T47D (cell line): ENCODE measurements around the gene GALNT17.

Source experiments
- DNase-seq, 2 experiments: peaks; one replicate each; pipeline versions ENCODE4 v3.0.0 to v3.0.0-alpha.2; 2011 to 2012; ENCODE audit warnings: low read depth in 1 of 2, low spot score in 1 of 2
- JUND ChIP-seq: IDR thresholded peaks from 2 replicates; pipeline ENCODE4 v1.6.1; 2012; ENCODE audit warnings: low read depth
- in situ Hi-C: cut with HindIII; loops from 2 replicates; pipeline ENCODE4 v1.10.0; 2016; ENCODE audit warnings: low sequenced_read_pairs, low pct_unique_long_range_greater_than_20kb

Gene GALNT17

DNA sequence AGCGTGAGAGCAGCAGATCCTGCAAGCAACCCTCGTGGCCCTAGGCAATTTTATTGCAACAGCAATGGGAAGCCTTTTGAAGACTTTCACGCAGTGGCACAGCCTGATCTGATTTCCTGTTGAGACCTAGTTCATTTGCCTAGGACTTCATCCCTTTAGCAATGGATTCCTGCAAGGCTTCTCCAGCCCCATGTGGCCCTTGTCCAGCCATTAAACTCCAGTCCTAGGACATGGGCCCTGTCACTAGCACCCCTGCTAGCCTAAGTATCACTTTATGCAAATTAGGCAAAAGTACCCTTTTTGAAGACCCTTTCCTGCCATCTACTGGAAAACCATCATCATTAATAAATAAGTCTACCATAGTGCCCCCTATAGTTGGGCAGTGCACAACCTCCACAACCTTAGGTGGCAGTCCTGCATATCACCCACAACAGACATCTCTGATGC, 379.4 kb downstream of the GALNT17 start:
- DNase-seq: no peak
- TF ChIP-seq JUND: no peak
- in situ Hi-C loops: no loop called here

DNA sequence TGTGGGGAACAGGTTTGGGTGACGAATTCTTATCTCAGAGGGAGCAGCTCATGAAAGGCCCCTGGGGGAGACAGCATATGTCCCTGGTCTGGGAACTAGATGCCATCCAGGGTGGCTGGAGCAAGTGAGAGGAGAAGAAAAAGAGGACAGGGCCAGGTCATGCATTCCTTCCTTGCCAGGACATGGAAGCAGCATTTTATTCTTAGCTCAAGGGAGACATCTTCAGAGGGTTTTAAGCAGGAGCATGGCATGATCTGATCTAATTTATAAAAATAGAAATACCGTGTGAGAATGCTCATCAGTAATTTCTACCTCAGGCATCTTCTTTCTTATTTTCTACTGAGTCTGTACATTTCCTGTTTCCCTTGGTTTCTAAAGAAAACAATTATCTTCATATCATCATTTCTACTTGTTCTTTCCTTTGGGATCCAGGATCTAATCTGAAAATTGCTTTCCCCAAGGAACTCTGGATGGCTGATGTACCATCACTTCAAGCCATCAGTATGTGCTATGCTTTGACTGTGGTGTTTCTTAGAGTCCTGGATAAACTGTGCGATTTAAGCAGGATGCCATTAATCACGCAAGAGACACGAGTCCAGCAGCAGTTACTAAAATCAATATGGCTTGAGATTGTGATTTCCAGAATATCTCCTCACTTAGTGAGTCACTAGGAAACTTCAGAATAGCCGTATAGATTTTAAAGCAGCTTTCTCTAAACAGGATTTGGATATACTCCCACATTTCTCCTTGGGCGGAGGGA, 386.2 kb downstream of the GALNT17 start:
- in situ Hi-C loops: no loop called here
- DNase-seq: no peak
- no peak for TF ChIP-seq JUND

- in situ Hi-C loops: no loop called here
- no peak for TF ChIP-seq JUND
- DNase-seq: no peak
These were observed 386.9 kb downstream of the GALNT17 start for GRCh38 chr7:71518880-71519279.

GRCh38 chr7:71521506-71521905, 389.6 kb downstream of the GALNT17 start:
- no peak for DNase-seq

DNA sequence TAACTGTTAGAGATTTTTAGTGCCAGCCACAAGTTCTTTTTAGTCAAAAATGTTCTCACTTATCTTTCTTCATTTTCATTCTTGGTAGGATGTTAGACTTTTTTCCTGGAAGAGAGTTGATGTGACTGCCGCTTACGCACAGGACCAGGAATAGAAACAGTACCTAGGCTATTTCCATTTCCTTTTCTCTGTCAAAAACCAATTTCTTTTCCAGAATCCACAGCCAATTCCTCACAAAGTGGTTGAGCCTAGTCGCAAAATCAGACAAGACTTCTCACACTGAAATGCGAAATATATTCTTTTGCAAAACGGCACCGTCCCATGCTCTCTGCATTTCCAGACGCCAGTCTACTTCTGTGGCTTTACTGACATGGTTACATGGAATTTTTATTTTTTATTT, 394.2 kb downstream of the GALNT17 start:
- DNase-seq: no peak
- in situ Hi-C loops: no loop called here
- no peak for TF ChIP-seq JUND

More at GRCh38 chr7:71521506-71521905, 389.6 kb downstream of the GALNT17 start:
- TF ChIP-seq JUND: no peak
- in situ Hi-C loops: no loop called here

DNA sequence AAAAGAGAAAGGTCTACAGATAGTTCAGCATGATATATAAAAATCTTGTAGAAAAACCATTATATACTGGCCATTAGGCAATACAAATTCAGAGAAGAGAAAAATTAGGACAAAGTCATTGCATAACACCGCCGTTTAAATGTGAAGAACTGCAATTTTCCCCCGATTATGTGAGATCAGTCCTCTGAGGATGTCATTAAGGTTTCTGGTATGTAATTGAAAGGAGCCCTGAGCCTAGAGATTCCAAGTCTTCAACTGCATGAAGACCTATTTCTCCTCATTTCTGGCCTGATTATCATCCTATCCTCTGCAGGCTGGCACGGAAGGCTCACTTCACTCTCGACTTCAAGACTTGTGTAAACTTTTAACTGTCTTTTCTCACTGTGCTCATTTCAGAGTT, 395.3 kb downstream of the GALNT17 start:
- no peak for TF ChIP-seq JUND
- no peak for DNase-seq
- in situ Hi-C loops: no loop called here

DNA sequence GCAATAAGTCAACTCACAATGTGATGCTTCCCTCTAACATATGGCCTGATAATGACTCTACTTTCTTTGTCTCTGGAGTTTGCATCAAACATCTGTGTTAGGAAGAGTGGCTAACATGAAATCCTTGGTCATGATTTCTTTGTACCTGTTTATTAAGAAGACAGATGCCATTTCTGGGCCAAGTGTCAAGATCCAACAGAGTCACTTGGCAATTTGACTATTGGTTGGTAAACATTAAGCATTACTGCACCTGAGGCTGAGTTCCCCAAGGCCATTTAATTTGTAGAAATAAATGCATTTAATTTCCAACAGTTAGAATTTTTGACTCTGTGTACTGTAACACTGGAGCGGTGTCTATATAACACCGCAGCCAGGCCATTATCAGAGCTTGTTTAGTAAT, 403.7 kb downstream of the GALNT17 start:
- no peak for TF ChIP-seq JUND
- in situ Hi-C loops: no loop called here
- no peak for DNase-seq

DNA sequence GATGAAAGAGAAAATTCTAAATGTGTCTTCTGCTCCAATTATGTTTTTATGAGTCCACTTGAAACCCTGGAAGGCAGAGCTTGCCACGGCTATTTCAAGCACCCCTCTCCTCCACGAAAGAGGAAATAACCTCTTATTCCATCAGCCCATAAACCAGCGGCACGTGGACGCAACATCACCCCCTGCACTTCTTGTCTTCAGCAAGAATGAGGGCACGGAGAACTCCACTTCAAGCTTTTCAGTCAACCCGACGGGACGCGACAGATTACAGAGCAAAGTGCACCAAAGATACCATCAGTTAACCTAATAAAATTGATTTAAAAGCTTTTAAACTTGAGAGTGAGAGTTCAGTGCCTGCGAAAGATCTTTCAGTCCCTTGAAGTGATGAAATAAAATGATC, 406.3 kb downstream of the GALNT17 start:
- no peak for TF ChIP-seq JUND
- DNase-seq: no peak
- in situ Hi-C loops: no loop called here

DNA sequence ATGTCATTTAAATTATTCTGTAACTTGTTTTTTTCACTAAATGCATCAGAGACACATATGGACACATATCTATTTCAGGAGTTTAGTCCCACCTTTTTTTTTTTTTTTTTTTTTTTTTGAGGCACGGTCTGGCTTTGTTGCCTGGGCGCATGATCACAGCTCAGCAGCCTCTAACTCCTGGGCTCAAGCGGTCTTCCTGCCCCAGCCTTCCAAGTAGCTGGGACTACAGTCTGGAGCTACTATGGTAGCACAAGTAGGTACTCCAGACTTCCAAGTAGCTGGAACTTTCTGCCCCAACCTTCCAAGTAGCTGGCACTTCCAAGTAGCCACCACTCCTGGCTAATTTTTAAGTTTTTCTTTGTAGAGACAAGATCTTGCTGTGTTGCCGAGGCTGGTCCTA, 407.7 kb downstream of the GALNT17 start:
- no peak for DNase-seq
- in situ Hi-C loops: no loop called here
- no peak for TF ChIP-seq JUND

DNA sequence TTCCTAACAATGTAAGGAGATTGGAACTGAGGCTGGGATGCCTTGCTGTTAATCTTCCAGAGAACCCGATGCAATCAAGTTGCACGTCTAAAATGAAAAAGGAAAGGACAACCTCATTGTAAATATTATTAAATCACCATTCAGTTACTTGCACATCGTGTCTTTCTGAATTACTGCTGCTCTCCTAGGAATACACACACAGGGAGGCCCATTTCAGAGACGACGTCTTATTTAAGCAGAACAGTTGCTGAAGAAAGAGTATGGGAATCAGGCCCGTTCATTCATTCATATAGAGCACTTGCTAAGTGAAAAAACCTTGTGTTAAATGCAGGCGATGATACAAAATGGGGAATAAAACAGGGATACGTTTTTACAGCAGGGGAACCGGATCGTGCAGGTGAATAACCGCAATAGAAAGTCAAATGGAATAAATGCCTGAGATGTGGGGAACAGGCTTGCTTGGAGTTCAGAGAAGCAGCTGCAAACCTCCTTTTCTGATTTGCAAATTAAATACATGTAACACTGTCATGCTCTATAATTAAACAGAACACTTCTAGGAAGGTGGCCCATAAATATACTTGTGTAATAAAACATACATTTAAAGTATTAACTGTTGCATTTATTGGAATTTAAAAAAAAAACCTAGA, 409.9 kb downstream of the GALNT17 start:
- no peak for DNase-seq
- no peak for TF ChIP-seq JUND
- in situ Hi-C loops: no loop called here

- in situ Hi-C loops: no loop called here
- no peak for TF ChIP-seq JUND
- DNase-seq: no peak
These were observed 411.5 kb downstream of the GALNT17 start for GRCh38 chr7:71543396-71543795.

GRCh38 chr7:71544816-71545215, 412.9 kb downstream of the GALNT17 start:
- no peak for DNase-seq
- TF ChIP-seq JUND: no peak
- in situ Hi-C loops: no loop called here

GRCh38 chr7:71547426-71547825, 415.5 kb downstream of the GALNT17 start:
- DNase-seq: no peak
- no peak for TF ChIP-seq JUND
- in situ Hi-C loops: no loop called here
